OCI-LY3 (cell line): ENCODE data around the gene MTUS2.

Source experiments
- CTCF ChIP-seq: fragments of 200-600, 300-600 bp; sonication (generic); IDR thresholded peaks from 2 replicates; pipeline ENCODE4 v1.5.1; 2014; ENCODE audit warnings: antibody characterized with exemption, low read length, low read depth
- EZH2phosphoT487 ChIP-seq: fragments of 200-600 bp; shearing (Covaris generic); IDR thresholded peaks from 2 replicates; pipeline ENCODE4 v1.6.1; 2018; ENCODE audit warnings: antibody characterized with exemption, mixed run types, low read depth

- TF ChIP-seq CTCF, result no peak
- no peak for TF ChIP-seq EZH2phosphoT487
Measured at GRCh38 chr13:29239653-29240525, 419.8 kb downstream of the MTUS2 start.
